Activated CD8-positive, alpha-beta T cell treated with anti-CD3 and anti-CD28 coated beads for 36 hours (primary cell): ENCODE measurements around the gene CDKN1C. TPM values are rescaled to one million over a fixed set of nuclear protein-coding genes. Genes with fewer than 3 reads are reported as not detected.

ENCODE experiments used
- ATAC-seq: fragments of 200-7000 bp; cut with Tn5 transposase; one replicate; pipeline ENCODE4 v1.10.0; 2021; ENCODE audit warnings: mild to moderate bottlenecking, moderate library complexity
- CTCF ChIA-PET: fragments of 350-600 bp; sonication (Branson Sonifier 250); formaldehyde crosslinking; loops from one replicate; lab custom pipeline; 2021; ENCODE audit warnings: antibody characterized with exemption; lab: Charles Lee
- POLR2A ChIA-PET: fragments of 350-600 bp; sonication (Branson Sonifier 250); formaldehyde crosslinking; loops from one replicate; lab custom pipeline; 2021; ENCODE audit warnings: antibody characterized with exemption; lab: Charles Lee
- DNase-seq: peaks from one replicate; pipeline ENCODE4 v3.0.0-alpha.2; 2020
- H3K27ac Mint-ChIP-seq: one replicate; pipeline ENCODE4 v1.8.0; 2021; ENCODE audit warnings: mild to moderate bottlenecking, mixed read lengths
- H3K27me3 Mint-ChIP-seq: one replicate; pipeline ENCODE4 v1.8.0; 2021; ENCODE audit warnings: mixed read lengths
- H3K36me3 Mint-ChIP-seq: one replicate; pipeline ENCODE4 v1.8.0; 2021; ENCODE audit warnings: low read depth, mixed read lengths
- H3K4me1 Mint-ChIP-seq: one replicate; pipeline ENCODE4 v1.8.0; 2021; ENCODE audit warnings: low read depth, mixed read lengths
- H3K4me3 Mint-ChIP-seq: one replicate; pipeline ENCODE4 v1.8.0; 2021; ENCODE audit warnings: mild to moderate bottlenecking, moderate library complexity, mixed read lengths
- H3K9me3 Mint-ChIP-seq: one replicate; pipeline ENCODE4 v1.8.0; 2021; ENCODE audit warnings: mixed read lengths
- CTCF ChIP-seq: fragments of 200-600 bp; IDR thresholded peaks from one replicate; pipeline ENCODE4 v1.8.0; 2022; ENCODE audit warnings: antibody characterized with exemption, mild to moderate bottlenecking
- intact Hi-C: fragments of 100-400 bp; cut with micrococcal nuclease; formaldehyde crosslinking; loops from one replicate; pipeline ENCODE4 v1.10.0; 2022
- total RNA-seq, 2 experiments: library from RNA; stranded (reverse); gene quantifications; one replicate each; pipeline ENCODE4 v1.2.3, GENCODE V29; 2021

CDKN1C gene
- total RNA-seq, 2 experiments from 2014 or later = 1.6 TPM

GRCh38 chr11:2896047-2896446 lies 10.5 kb upstream of the CDKN1C start:
- DNase-seq (no peak), ATAC-seq (no peak)
- peaks cover 2% of the 10 kb centered on the region for H3K36me3 Mint-ChIP-seq
- no peak overlapping the region for H3K27ac Mint-ChIP-seq
- ChIA-PET CTCF (interaction anchor here (1.0 to 13.7 kb wide), 3 partner anchors 8 to 362 kb away, joined by 3 to 412 read pairs (median 6); no protein-coding TSS in a partner anchor), POLR2A (interaction anchor here (0.8 to 1.1 kb wide), 3 partner anchors 9 to 119 kb away, joined by 3 read pairs; no protein-coding TSS in a partner anchor)
- intact Hi-C loops = loop anchor here (10.0 kb wide), 1 partner anchor 591 kb away; the partner anchor contains the start of genes C11orf21 and TSPAN32
- no peaks in the 10 kb centered on the region for H3K27me3 Mint-ChIP-seq
- H3K9me3 Mint-ChIP-seq = no peaks in the 10 kb centered on the region
- no peak overlapping the region for H3K4me3 Mint-ChIP-seq
- TF ChIP-seq CTCF = no peak
- peaks cover 40% of the 10 kb centered on the region for H3K4me1 Mint-ChIP-seq

GRCh38 chr11:2893935-2894334 lies 8.4 kb upstream of the CDKN1C start:
- POLR2A ChIA-PET = no interaction called here
- H3K4me3 Mint-ChIP-seq = no peak overlapping the region

GRCh38 chr11:2892967-2893528 lies 7.5 kb upstream of the CDKN1C start:
- ChIA-PET CTCF (interaction anchor here (0.8 to 13.7 kb wide), 23 partner anchors 8 to 701 kb away, joined by 3 to 412 read pairs (median 4); partner anchors contain the start of gene PHLDA2), POLR2A (interaction anchor here (0.6 to 4.2 kb wide), 8 partner anchors 9 to 591 kb away, joined by 3 to 26 read pairs (median 4); partner anchors contain the start of gene PHLDA2)
- H3K4me3 Mint-ChIP-seq = peak overlapping the region; percentile 83
- peak overlapping the region; percentile 91 for H3K27ac Mint-ChIP-seq
- intact Hi-C loops = loop anchor here (10.0 kb wide), 1 partner anchor 588 kb away; the partner anchor contains the start of genes C11orf21 and TSPAN32
- DNase-seq (peak; percentile 81), ATAC-seq (peak; percentile 66)
- H3K4me1 Mint-ChIP-seq = peaks cover 21% of the 10 kb centered on the region
- no peaks in the 10 kb centered on the region for H3K36me3 Mint-ChIP-seq
- no peaks in the 10 kb centered on the region for H3K27me3 Mint-ChIP-seq
- no peak for TF ChIP-seq CTCF
- no peaks in the 10 kb centered on the region for H3K9me3 Mint-ChIP-seq

More at GRCh38 chr11:2893935-2894334, 8.4 kb upstream of the CDKN1C start:
- DNase-seq (no peak), ATAC-seq (no peak)
- H3K27me3 Mint-ChIP-seq = no peaks in the 10 kb centered on the region
- H3K4me1 Mint-ChIP-seq = peaks cover 28% of the 10 kb centered on the region
- no peaks in the 10 kb centered on the region for H3K36me3 Mint-ChIP-seq
- no peak for TF ChIP-seq CTCF
- CTCF ChIA-PET = interaction anchor here (13.7 kb wide), 1 partner anchor 360 kb away, joined by 412 read pairs; no protein-coding TSS in a partner anchor
- H3K27ac Mint-ChIP-seq = peak overlapping the region; percentile 38
- H3K9me3 Mint-ChIP-seq = no peaks in the 10 kb centered on the region
- intact Hi-C loops = loop anchor here (10.0 kb wide), 1 partner anchor 589 kb away; the partner anchor contains the start of genes C11orf21 and TSPAN32

GRCh38 chr11:2892215-2892966 lies 6.8 kb upstream of the CDKN1C start:
- ChIA-PET POLR2A (interaction anchor here (0.9 to 4.2 kb wide), 8 partner anchors 10 to 590 kb away, joined by 3 to 26 read pairs (median 4); partner anchors contain the start of gene PHLDA2), CTCF (interaction anchor here (0.8 to 13.7 kb wide), 26 partner anchors 9 to 700 kb away, joined by 3 to 412 read pairs (median 4); partner anchors contain the start of gene PHLDA2)
- ATAC-seq (peak; percentile 58), DNase-seq (peak; percentile 84)
- intact Hi-C loops = loop anchor here (10.0 kb wide), 1 partner anchor 588 kb away; the partner anchor contains the start of genes C11orf21 and TSPAN32
- H3K27ac Mint-ChIP-seq = peak overlapping the region; percentile 91
- no peaks in the 10 kb centered on the region for H3K9me3 Mint-ChIP-seq
- no peaks in the 10 kb centered on the region for H3K27me3 Mint-ChIP-seq
- H3K36me3 Mint-ChIP-seq = no peaks in the 10 kb centered on the region
- peak overlapping the region; percentile 83 for H3K4me3 Mint-ChIP-seq
- peak; percentile 96 for TF ChIP-seq CTCF
- H3K4me1 Mint-ChIP-seq = peaks cover 17% of the 10 kb centered on the region
